ENCODE measurements around the gene HOXC9.

DNA sequence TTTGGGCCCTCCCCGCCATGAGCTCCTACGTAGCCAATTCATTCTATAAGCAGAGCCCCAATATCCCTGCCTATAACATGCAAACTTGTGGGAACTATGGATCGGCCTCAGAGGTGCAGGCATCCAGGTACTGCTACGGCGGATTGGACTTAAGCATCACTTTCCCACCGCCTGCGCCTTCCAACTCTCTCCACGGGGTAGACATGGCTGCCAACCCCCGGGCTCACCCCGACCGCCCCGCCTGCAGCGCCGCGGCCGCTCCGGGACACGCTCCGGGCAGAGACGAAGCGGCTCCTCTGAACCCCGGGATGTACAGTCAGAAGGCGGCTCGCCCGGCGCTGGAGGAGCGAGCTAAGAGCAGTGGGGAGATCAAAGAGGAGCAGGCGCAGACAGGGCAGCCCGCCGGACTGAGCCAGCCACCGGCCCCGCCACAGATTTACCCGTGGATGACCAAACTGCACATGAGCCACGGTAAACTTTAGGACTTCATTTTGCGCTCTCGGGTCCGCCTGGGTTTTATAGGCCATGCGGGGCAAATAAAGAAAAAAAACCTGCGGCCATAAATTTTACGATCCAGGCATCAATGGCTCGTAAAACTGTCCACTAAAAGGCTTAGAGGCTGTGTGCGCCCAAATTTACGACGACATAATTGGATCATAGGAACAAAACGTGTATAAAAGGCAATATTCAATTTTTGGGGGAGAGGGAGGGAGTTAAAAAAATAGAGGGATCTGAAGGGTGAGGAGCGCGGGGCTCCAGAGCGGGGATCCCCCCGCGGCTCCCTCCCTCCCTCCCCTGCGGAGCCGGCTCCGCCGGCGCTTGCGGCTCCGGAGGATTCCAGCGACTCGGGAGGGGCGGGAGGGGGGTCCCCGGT is 33.4 kb downstream of the HOXC9 start:
- TF ChIP-seq, protein P1, sequence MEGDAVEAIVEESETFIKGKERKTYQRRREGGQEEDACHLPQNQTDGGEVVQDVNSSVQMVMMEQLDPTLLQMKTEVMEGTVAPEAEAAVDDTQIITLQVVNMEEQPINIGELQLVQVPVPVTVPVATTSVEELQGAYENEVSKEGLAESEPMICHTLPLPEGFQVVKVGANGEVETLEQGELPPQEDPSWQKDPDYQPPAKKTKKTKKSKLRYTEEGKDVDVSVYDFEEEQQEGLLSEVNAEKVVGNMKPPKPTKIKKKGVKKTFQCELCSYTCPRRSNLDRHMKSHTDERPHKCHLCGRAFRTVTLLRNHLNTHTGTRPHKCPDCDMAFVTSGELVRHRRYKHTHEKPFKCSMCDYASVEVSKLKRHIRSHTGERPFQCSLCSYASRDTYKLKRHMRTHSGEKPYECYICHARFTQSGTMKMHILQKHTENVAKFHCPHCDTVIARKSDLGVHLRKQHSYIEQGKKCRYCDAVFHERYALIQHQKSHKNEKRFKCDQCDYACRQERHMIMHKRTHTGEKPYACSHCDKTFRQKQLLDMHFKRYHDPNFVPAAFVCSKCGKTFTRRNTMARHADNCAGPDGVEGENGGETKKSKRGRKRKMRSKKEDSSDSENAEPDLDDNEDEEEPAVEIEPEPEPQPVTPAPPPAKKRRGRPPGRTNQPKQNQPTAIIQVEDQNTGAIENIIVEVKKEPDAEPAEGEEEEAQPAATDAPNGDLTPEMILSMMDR (IDR thresholded peaks at IDR 0.05; ENCODE audit: low read depth, low read length, missing input control), result no peak
- no peak for TF ChIP-seq HNF4A (conservative IDR thresholded peaks at IDR 0.05)
- no peak for TF ChIP-seq TAF1 (conservative IDR thresholded peaks at IDR 0.05)
- TF ChIP-seq, protein P2, sequence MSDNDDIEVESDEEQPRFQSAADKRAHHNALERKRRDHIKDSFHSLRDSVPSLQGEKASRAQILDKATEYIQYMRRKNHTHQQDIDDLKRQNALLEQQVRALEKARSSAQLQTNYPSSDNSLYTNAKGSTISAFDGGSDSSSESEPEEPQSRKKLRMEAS (IDR thresholded peaks at IDR 0.05), result no peak

All from liver (tissue), 3 donors.